GM12891 (cell line): ENCODE measurements around the gene FKBP14.

Source experiments
- PAX5 ChIP-seq: IDR thresholded peaks from 2 replicates; pipeline ENCODE4 v1.6.1; 2011; ENCODE audit warnings: low read length, moderate library complexity, mild to moderate bottlenecking; ENCODE audit not compliant: insufficient read depth, severe bottlenecking
- POLR2A ChIP-seq: IDR thresholded peaks from 2 replicates; pipeline ENCODE4 v1.6.1; 2011; ENCODE audit warnings: low read depth, low read length, control low read depth
- POLR2AphosphoS5 ChIP-seq: IDR thresholded peaks from 2 replicates; pipeline ENCODE4 v1.6.1; 2011; ENCODE audit warnings: low read depth, low read length, control low read depth
- SPI1 ChIP-seq: IDR thresholded peaks from 2 replicates; pipeline ENCODE4 v1.6.1; 2011; ENCODE audit warnings: low read depth, low read length, control low read depth
- TAF1 ChIP-seq: IDR thresholded peaks from 2 replicates; pipeline ENCODE4 v1.6.1; 2011; ENCODE audit warnings: low read depth, low read length, control low read depth

- TF ChIP-seq POLR2A (no peak), POLR2AphosphoS5 (no peak), TAF1 (no peak), PAX5 (no peak), SPI1 (no peak)
Observed at GRCh38 chr7:30028749-30029635, 2.5 kb upstream of the FKBP14 start.
